LNCAP (cell line): Measurements from ENCODE around the gene MAP4K5.

ENCODE experiments used
- TF ChIP-seq, protein P1 (sequence below): fragments of 450-650 bp; IDR thresholded peaks from 2 replicates; pipeline ENCODE4 v1.5.1; 2017; ENCODE audit warnings: mild to moderate bottlenecking

MAP4K5 gene

GRCh38 chr14:50539051-50539450 is 6.7 kb upstream of the MAP4K5 start:
- TF ChIP-seq, protein P1, sequence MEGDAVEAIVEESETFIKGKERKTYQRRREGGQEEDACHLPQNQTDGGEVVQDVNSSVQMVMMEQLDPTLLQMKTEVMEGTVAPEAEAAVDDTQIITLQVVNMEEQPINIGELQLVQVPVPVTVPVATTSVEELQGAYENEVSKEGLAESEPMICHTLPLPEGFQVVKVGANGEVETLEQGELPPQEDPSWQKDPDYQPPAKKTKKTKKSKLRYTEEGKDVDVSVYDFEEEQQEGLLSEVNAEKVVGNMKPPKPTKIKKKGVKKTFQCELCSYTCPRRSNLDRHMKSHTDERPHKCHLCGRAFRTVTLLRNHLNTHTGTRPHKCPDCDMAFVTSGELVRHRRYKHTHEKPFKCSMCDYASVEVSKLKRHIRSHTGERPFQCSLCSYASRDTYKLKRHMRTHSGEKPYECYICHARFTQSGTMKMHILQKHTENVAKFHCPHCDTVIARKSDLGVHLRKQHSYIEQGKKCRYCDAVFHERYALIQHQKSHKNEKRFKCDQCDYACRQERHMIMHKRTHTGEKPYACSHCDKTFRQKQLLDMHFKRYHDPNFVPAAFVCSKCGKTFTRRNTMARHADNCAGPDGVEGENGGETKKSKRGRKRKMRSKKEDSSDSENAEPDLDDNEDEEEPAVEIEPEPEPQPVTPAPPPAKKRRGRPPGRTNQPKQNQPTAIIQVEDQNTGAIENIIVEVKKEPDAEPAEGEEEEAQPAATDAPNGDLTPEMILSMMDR = no peak

GRCh38 chr14:50534997-50535396 is 2.6 kb upstream of the MAP4K5 start:
- TF ChIP-seq, protein P1 = no peak

DNA sequence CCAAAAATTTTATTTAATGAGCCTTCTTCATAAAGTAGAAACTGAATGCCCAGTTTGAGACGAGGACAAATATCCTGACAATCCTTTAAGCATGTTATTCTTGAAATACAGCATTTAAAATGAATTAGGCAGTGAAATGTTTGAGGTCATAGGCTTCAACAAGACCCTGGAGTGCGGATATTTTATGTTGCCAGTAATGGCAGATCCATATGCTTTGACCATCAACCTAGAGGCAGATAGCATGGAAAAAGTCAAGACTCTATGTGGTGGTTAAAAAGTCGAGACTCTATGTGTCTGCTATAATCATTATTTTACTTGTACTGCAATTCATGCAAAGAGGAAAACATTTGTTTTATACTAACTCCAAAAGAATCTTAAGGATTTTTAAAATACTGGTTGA is 2.0 kb upstream of the MAP4K5 start:
- TF ChIP-seq, protein P1 = no peak

DNA sequence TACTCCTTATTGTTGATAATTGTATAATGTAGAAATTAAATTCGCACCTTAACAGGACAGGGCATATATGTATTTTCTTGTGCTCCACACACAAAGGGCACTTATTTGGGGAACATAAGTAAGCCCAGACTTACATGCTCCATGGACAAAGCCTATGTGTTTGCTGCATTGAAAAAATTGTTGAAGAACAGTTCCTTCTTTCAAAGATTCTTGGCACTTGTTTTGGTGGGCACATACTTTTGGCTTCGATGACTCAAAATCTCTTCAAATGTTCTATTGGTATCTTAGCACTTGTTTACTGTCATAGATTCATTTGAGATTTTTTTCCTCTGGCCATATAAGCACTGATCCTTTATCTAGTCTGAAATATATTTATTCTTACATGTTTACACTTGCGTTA is 1.4 kb upstream of the MAP4K5 start:
- TF ChIP-seq, protein P1 = no peak

GRCh38 chr14:50533241-50533705 is 904 bp upstream of the MAP4K5 start:
- TF ChIP-seq, protein P1 = no peak

DNA sequence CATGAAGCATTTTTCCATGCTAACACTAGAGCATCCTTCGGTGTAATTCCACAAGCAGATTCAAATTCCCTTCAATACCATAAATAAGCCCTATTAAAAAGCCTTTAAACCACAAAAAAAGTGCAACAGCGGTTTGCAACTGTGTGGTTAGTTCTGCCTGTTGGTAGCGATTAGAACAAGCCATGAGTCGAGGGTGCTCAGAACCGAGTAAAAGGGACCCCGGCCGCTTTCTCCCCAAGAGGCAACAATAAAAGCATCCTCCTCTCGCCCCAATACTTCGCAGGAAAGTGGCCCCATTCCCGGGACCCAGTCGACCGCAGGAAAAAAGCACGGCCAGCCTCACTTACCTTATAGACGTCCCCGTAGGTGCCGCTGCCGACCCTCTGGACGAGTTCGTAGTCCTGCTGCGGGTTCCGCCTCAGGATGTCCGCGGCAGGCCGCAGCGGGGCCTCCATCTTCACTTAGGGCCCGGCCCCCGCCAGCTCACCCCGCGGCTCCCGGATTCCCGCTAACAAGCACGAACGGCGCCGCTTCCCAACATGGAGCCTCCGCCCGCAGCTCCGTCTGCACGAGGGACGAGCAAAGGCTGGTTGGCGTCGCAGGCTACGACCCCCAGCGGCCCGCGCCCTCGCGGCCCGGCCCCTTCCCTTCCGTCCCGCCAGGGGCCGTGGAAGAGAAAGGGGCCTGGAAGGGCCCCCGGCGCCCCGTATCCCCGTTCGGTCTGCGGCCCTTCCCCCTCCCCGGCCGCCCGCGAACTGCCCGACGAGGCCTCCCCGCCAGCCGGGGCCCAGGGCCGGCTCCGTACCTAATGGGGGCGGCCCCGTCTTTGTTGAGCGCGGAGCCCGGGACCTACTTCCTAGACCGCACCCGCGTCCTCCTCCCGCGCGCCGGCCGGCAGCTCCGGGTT is 521 bp downstream of the MAP4K5 start:
- TF ChIP-seq, protein P1 = no peak

DNA sequence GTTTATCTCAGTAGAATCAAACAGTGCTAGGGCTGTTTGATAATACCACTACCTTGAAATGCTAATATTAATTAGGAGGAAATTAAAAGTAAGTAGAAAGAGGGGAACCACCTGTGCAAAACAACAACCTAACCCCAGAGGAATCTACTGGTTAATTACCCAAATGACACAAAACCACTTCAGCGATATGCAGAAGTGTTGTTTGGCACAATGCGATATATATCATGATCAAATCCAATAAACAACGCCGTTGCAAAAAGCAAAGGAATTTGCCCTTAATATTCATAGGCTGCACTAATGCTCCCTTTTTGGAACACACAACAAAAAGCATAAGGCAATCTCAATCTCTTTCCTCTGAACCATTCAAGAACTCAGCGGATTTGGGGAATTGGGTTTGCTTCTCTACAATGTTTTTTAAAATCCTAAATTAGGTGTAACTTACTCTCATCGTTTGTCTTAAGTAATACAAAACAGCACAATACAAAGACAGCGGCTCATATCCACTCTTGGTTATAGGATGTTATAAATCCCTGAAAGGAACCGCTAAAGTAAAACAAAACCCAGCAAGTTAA is 1.5 kb downstream of the MAP4K5 start:
- TF ChIP-seq, protein P1 = no peak
